Vagina (tissue), 2 donors: ENCODE data around the gene SH2D3C.

Experiments used
- POLR2A ChIP-seq, 2 donors: fragments of 450-650 bp; IDR thresholded peaks; one replicate each; pipeline ENCODE4 v1.6.1; 2017; ENCODE audit warnings: antibody characterized with exemption in 2 of 2, mild to moderate bottlenecking in 2 of 2, moderate library complexity in 2 of 2
- POLR2AphosphoS5 ChIP-seq, 2 donors: sonication (generic); formaldehyde crosslinking; IDR thresholded peaks; one replicate each; pipeline ENCODE4 v1.9.0; 2017; ENCODE audit warnings: antibody characterized with exemption in 2 of 2, mild to moderate bottlenecking in 2 of 2, low read depth in 1 of 2; ENCODE audit not compliant: insufficient read depth in 1 of 2
- TF ChIP-seq, protein P1 (sequence below), 3 experiments: fragments of 450-650 bp in 2 of 3; fragments of 200-600 bp in 1 of 3; sonication (generic) in 1 of 3; IDR thresholded peaks; one replicate each; pipeline ENCODE4 v1.5.1; 2017 to 2019; ENCODE audit warnings: antibody characterized with exemption in 3 of 3, mild to moderate bottlenecking in 2 of 3, moderate library complexity in 2 of 3

DNA sequence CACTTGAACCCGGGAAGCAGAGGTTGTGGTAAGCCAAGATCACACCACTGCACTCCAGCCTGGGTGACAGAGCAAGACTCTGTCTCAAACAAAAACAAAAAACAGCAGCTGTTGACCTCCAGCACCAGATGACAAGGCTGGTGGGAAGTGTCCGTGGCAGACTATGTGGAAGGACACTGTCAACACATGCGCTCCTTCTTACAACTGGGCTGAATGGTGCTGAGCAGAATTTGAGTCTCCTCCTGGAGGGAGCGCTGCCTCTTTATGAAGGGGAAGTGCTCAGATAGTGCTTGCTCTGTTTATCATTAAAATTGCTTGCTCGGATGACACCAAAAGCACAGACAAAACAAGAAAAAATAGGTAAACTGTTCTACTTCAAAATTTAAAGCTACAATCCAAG, 80.9 kb downstream of the SH2D3C start:
- TF ChIP-seq, protein P1, sequence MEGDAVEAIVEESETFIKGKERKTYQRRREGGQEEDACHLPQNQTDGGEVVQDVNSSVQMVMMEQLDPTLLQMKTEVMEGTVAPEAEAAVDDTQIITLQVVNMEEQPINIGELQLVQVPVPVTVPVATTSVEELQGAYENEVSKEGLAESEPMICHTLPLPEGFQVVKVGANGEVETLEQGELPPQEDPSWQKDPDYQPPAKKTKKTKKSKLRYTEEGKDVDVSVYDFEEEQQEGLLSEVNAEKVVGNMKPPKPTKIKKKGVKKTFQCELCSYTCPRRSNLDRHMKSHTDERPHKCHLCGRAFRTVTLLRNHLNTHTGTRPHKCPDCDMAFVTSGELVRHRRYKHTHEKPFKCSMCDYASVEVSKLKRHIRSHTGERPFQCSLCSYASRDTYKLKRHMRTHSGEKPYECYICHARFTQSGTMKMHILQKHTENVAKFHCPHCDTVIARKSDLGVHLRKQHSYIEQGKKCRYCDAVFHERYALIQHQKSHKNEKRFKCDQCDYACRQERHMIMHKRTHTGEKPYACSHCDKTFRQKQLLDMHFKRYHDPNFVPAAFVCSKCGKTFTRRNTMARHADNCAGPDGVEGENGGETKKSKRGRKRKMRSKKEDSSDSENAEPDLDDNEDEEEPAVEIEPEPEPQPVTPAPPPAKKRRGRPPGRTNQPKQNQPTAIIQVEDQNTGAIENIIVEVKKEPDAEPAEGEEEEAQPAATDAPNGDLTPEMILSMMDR (IDR thresholded peaks at IDR 0.05): no peak
- TF ChIP-seq POLR2A (IDR thresholded peaks at IDR 0.05): no peak
- no peak for TF ChIP-seq POLR2AphosphoS5 (IDR thresholded peaks at IDR 0.05; ENCODE audit: insufficient read depth in 1 of 2, low read depth in 1 of 2)
